HepG2 (cell line): Measurements from ENCODE around the gene NSFL1C. TPM values are rescaled to one million over a fixed set of nuclear protein-coding genes. Genes with fewer than 3 reads are reported as not detected.

ENCODE experiments used
- AKNA ChIP-seq: sonication (generic); formaldehyde crosslinking; IDR thresholded peaks from 2 replicates; pipeline ENCODE4 v1.4.0; 2020; ENCODE audit warnings: missing genetic modification reagents, borderline replicate concordance
- BRCA1 ChIP-seq: sonication (generic); formaldehyde crosslinking; IDR thresholded peaks from 2 replicates; pipeline ENCODE4 v1.4.0; 2020; ENCODE audit warnings: missing genetic modification reagents
- DRAP1 ChIP-seq: IDR thresholded peaks from 2 replicates; pipeline ENCODE4 v1.6.1; 2016; ENCODE audit warnings: missing genetic modification reagents, missing compliant biosample characterization
- E2F5 ChIP-seq: sonication (generic); formaldehyde crosslinking; conservative IDR thresholded peaks from 2 replicates; pipeline ENCODE4 v1.4.0; 2020; ENCODE audit warnings: missing genetic modification reagents
- GTF2F1 ChIP-seq: fragments of 150-350 bp; IDR thresholded peaks from 2 replicates; pipeline ENCODE4 v1.6.1; 2014; ENCODE audit warnings: low read length
- KLF15 ChIP-seq: sonication (generic); formaldehyde crosslinking; IDR thresholded peaks from 2 replicates; pipeline ENCODE4 v1.8.1; 2023; ENCODE audit warnings: borderline replicate concordance, mild to moderate bottlenecking, inconsistent platforms, missing genetic modification reagents, mixed read lengths
- MXD1 ChIP-seq: sonication (generic); formaldehyde crosslinking; IDR thresholded peaks from 2 replicates; pipeline ENCODE4 v1.4.0; 2020; ENCODE audit warnings: mild to moderate bottlenecking, missing genetic modification reagents
- PATZ1 ChIP-seq: sonication (generic); formaldehyde crosslinking; IDR thresholded peaks from 2 replicates; pipeline ENCODE4 v1.4.0; 2020; ENCODE audit warnings: missing genetic modification reagents
- PHF8 ChIP-seq: sonication (generic); formaldehyde crosslinking; IDR thresholded peaks from 2 replicates; pipeline ENCODE4 v1.5.0; 2020; ENCODE audit warnings: missing genetic modification reagents
- RBFOX2 ChIP-seq: fragments of 200-400 bp; formaldehyde crosslinking; IDR thresholded peaks from 2 replicates; pipeline ENCODE4 v1.6.1; 2017; ENCODE audit warnings: low read depth, mild to moderate bottlenecking, low read length
- SMARCC2 ChIP-seq: fragments of 450-650 bp; IDR thresholded peaks from 2 replicates; pipeline ENCODE4 v1.6.1; 2017; ENCODE audit warnings: antibody characterized with exemption, mild to moderate bottlenecking
- USF2 ChIP-seq, 2 experiments: sonication (generic) in 1 of 2; formaldehyde crosslinking in 1 of 2; IDR thresholded peaks; 2 replicates each; pipeline versions ENCODE4 v1.5.1 to v1.6.1; 2011 to 2020; ENCODE audit warnings: borderline replicate concordance in 1 of 2, low read depth in 1 of 2, low read length in 1 of 2, mild to moderate bottlenecking in 1 of 2, missing genetic modification reagents in 1 of 2, moderate library complexity in 1 of 2
- ZNF235 ChIP-seq: sonication (generic); formaldehyde crosslinking; IDR thresholded peaks from 2 replicates; pipeline ENCODE4 v1.8.1; 2023; ENCODE audit warnings: mild to moderate bottlenecking, missing genetic modification reagents, borderline replicate concordance
- ZNF564 ChIP-seq: sonication (generic); formaldehyde crosslinking; IDR thresholded peaks from 2 replicates; pipeline ENCODE4 v1.8.1; 2023; ENCODE audit warnings: mild to moderate bottlenecking, missing genetic modification reagents
- ZNF629 ChIP-seq: sonication (generic); formaldehyde crosslinking; conservative IDR thresholded peaks from 2 replicates; pipeline ENCODE4 v1.5.0; 2020; ENCODE audit warnings: missing genetic modification reagents
- ZSCAN21 ChIP-seq: sonication (generic); formaldehyde crosslinking; IDR thresholded peaks from 2 replicates; pipeline ENCODE4 v1.8.0; 2022; ENCODE audit warnings: mild to moderate bottlenecking, missing genetic modification reagents, moderate library complexity, borderline replicate concordance
- polyA plus RNA-seq, 8 experiments: library from polyadenylated mRNA; depleted of rRNA in 3 of 8; stranded (reverse) in 7 of 8; unstranded in 1 of 8; fragments of >200 nt; fragmentation: Illumina TruSeq in 4 of 8; extraction: Trizol in 4 of 8; gene quantifications; 2 replicates each; pipeline versions ENCODE4 v1.2.1 to v1.2.3, GENCODE V29; 2011 to 2016; ENCODE audit warnings: low read depth in 4 of 8, missing spikeins in 1 of 8, mixed read lengths in 1 of 8; ENCODE audit not compliant: insufficient read depth in 1 of 8
- total RNA-seq, 5 experiments: library from RNA; depleted of rRNA; stranded (reverse); fragments of >200 nt; fragmentation: Illumina TruSeq; extraction: Trizol; gene quantifications; 2 replicates each; pipeline ENCODE4 v1.2.3, GENCODE V29; 2016; ENCODE audit warnings: low read depth in 1 of 5

NSFL1C gene
- total and polyA plus RNA-seq, 2 of the 13 experiments (the other 11 are each of a cell fraction or from before 2014, with no cell fraction given), result 22.9 to 62.7 TPM

- TF ChIP-seq AKNA (CRISPR knock-in tag), result peak; percentile 90
- peak; percentile 92 for TF ChIP-seq PATZ1 (CRISPR knock-in tag)
- TF ChIP-seq BRCA1, result peak; percentile 87; the same call in 1 of the 2 replicates
- TF ChIP-seq ZNF629, result peak; percentile 73
- TF ChIP-seq KLF15 (CRISPR knock-in tag), result peak; percentile 82; the same call in 1 of the 2 replicates
- TF ChIP-seq GTF2F1, result no peak
- TF ChIP-seq RBFOX2, result peak; percentile 98
- TF ChIP-seq MXD1 (CRISPR knock-in tag), result peak; percentile 94
- TF ChIP-seq DRAP1 (CRISPR knock-in tag), result peak; percentile 79
- peak; percentile 98 for TF ChIP-seq PHF8 (CRISPR knock-in tag)
- TF ChIP-seq USF2 (IDR thresholded peaks at IDR 0.05; ENCODE audit: low read depth, low read length), result no peak
- TF ChIP-seq USF2 (CRISPR knock-in tag; IDR thresholded peaks at IDR 0.05; ENCODE audit: borderline replicate concordance), result no peak
- peak; percentile 99 for TF ChIP-seq ZSCAN21
- no peak for TF ChIP-seq SMARCC2
- peak; percentile 99 for TF ChIP-seq ZNF235 (CRISPR knock-in tag)
- peak; percentile 86 for TF ChIP-seq E2F5
- peak; percentile 95 for TF ChIP-seq ZNF564
Measured at GRCh38 chr20:1466211-1467081, at the start of gene NSFL1C (continued).
